ENCODE measurements around the gene YARS2. TPM values are rescaled to one million over a fixed set of nuclear protein-coding genes. Genes with fewer than 3 reads are reported as not detected.

The YARS2 gene
- total and polyA plus RNA-seq, 9 of the 15 experiments (the other 6 are each of a cell fraction or from before 2014, with no cell fraction given), result 15.2 to 40.9 (median 28.7) TPM

- no peak for TF ChIP-seq ZFP91 (CRISPR knock-in tag; IDR thresholded peaks at IDR 0.05)
- no peak for TF ChIP-seq PHTF2 (CRISPR knock-in tag; IDR thresholded peaks at IDR 0.05)
- TF ChIP-seq ELK1 (CRISPR knock-in tag; IDR thresholded peaks at IDR 0.05), result no peak
- no peak for TF ChIP-seq FOXM1 (IDR thresholded peaks at IDR 0.05; ENCODE audit: low read depth)
- no peak for TF ChIP-seq FOXM1 (CRISPR knock-in tag; IDR thresholded peaks at IDR 0.05; ENCODE audit: low read depth)
- TF ChIP-seq ZNF197 (CRISPR knock-in tag; IDR thresholded peaks at IDR 0.05; ENCODE audit: low read depth), result no peak
- no peak for TF ChIP-seq NFIC (IDR thresholded peaks at IDR 0.05)
- TF ChIP-seq ZNF282 (CRISPR knock-in tag; IDR thresholded peaks at IDR 0.05), result no peak
- TF ChIP-seq ZNF592 (IDR thresholded peaks at IDR 0.05), result peak; percentile 68
- no peak for TF ChIP-seq NELFE (IDR thresholded peaks at IDR 0.05; ENCODE audit: insufficient read depth, insufficient read length)
- no peak for TF ChIP-seq TFAP4 (CRISPR knock-in tag; IDR thresholded peaks at IDR 0.05; ENCODE audit: borderline replicate concordance)
- no peak for TF ChIP-seq SRSF9 (IDR thresholded peaks at IDR 0.05; ENCODE audit: borderline replicate concordance, low read depth, low read length)
- TF ChIP-seq GTF3C2 (IDR thresholded peaks at IDR 0.05; ENCODE audit: borderline replicate concordance, extremely low read depth, insufficient read length), result no peak
- no peak for TF ChIP-seq WHSC1 (IDR thresholded peaks at IDR 0.05; ENCODE audit: low read length)
Observed at GRCh38 chr12:32755654-32756475, at the start of gene YARS2 (continued).

Data from K562 (cell line).